PC-3 (cell line): ENCODE measurements around the gene AUTS2. TPM values are rescaled to one million over a fixed set of nuclear protein-coding genes. Genes with fewer than 3 reads are reported as not detected.

Experiments
- ATAC-seq: fragments of 200-7000 bp; cut with Tn5 transposase; 2 replicates; pipeline ENCODE4 v1.9.1; 2020; ENCODE audit warnings: mild to moderate bottlenecking, moderate library complexity
- BruUV-seq: library from RNA; stranded (reverse); fragments of 400-500 nt; replicated peaks from 2 replicates; lab custom pipeline; 2021; lab: Mats Ljungman, UMichigan
- CTCF ChIA-PET: fragments of 300-600 bp; sonication (Branson Sonifier 250); formaldehyde crosslinking; loops from one replicate; lab custom pipeline; 2022; ENCODE audit warnings: antibody characterized with exemption; lab: Charles Lee
- POLR2A ChIA-PET: fragments of 300-600 bp; sonication (Branson Sonifier 250); formaldehyde crosslinking; loops from one replicate; lab custom pipeline; 2022; ENCODE audit warnings: antibody characterized with exemption; ENCODE audit not compliant: unreplicated experiment; lab: Charles Lee
- DNase-seq: peaks from one replicate; pipeline ENCODE4 v3.0.0-alpha.2; 2015
- H2AFZ ChIP-seq: fragments of 300-600 bp; sonication (generic); 2 replicates; pipeline ENCODE4 v1.6.0; 2016; ENCODE audit warnings: antibody characterized with exemption, low read length
- H3F3A ChIP-seq: fragments of 300-600 bp; sonication (generic); one replicate; pipeline ENCODE4 v1.6.0; 2017; ENCODE audit warnings: antibody characterized with exemption, low read length, control low read depth, mild to moderate bottlenecking; ENCODE audit not compliant: unreplicated experiment
- H3K27ac ChIP-seq: fragments of 300-600 bp; sonication (generic); 2 replicates; pipeline ENCODE4 v1.5.1; 2016; ENCODE audit warnings: mild to moderate bottlenecking, low read length
- H3K27me3 ChIP-seq: fragments of 300-600 bp; sonication (generic); 2 replicates; pipeline ENCODE4 v1.6.1; 2016; ENCODE audit warnings: low read length, mixed read lengths
- H3K36me3 ChIP-seq: fragments of 300-600 bp; sonication (generic); 2 replicates; pipeline ENCODE4 v1.6.1; 2016; ENCODE audit warnings: low read depth, mixed run types, low read length, mixed read lengths
- H3K4me1 ChIP-seq: fragments of 300-600 bp; sonication (generic); 2 replicates; pipeline ENCODE4 v1.5.1; 2016; ENCODE audit warnings: low read length; ENCODE audit not compliant: insufficient read depth
- H3K4me2 ChIP-seq: fragments of 300-600 bp; sonication (generic); 2 replicates; pipeline ENCODE4 v1.6.0; 2016; ENCODE audit warnings: low read length
- H3K4me3 ChIP-seq: fragments of 300-600 bp; sonication (generic); 2 replicates; pipeline ENCODE4 v1.5.1; 2016; ENCODE audit warnings: mild to moderate bottlenecking, low read length, mixed read lengths
- H3K79me2 ChIP-seq: fragments of 300-600 bp; sonication (generic); 2 replicates; pipeline ENCODE4 v1.6.1; 2017; ENCODE audit warnings: low read length, mixed read lengths
- H3K9ac ChIP-seq: fragments of 300-600 bp; sonication (generic); 2 replicates; pipeline ENCODE4 v1.6.0; 2016; ENCODE audit warnings: mild to moderate bottlenecking, low read length
- H3K9me2 ChIP-seq: fragments of 300-600 bp; sonication (generic); replicated peaks from 2 replicates; pipeline ENCODE4 v1.6.1; 2016; ENCODE audit warnings: mixed run types, low read length, mixed read lengths
- H3K9me3 ChIP-seq: fragments of 300-600 bp; sonication (generic); 2 replicates; pipeline ENCODE4 v1.6.1; 2016; ENCODE audit warnings: low read length, mixed read lengths
- H4K20me1 ChIP-seq: fragments of 300-600 bp; sonication (generic); 2 replicates; pipeline ENCODE4 v1.6.1; 2016; ENCODE audit warnings: low read length, mixed read lengths
- EZH2 ChIP-seq: fragments of 300-600 bp; sonication (generic); IDR thresholded peaks from one replicate; pipeline ENCODE4 v1.6.1; 2017; ENCODE audit warnings: antibody characterized with exemption, mild to moderate bottlenecking, low read length; ENCODE audit not compliant: unreplicated experiment
- EZH2phosphoT487 ChIP-seq: fragments of 300-600 bp; sonication (generic); IDR thresholded peaks from 2 replicates; pipeline ENCODE4 v1.6.1; 2018; ENCODE audit warnings: mild to moderate bottlenecking, antibody characterized with exemption, low read length, borderline replicate concordance
- intact Hi-C: fragments of 100-400 bp; cut with micrococcal nuclease; formaldehyde crosslinking; loops from 2 replicates; pipeline ENCODE4 v1.9.0; 2023
- total RNA-seq: library from RNA; depleted of rRNA; stranded (reverse); fragments of >200 nt; gene quantifications from 2 replicates; pipeline ENCODE4 v1.2.3, GENCODE V29; 2014
- TF ChIP-seq, protein P1 (sequence below): fragments of 300-600 bp; sonication (generic); conservative IDR thresholded peaks from 2 replicates; pipeline ENCODE4 v1.5.1; 2017; ENCODE audit warnings: antibody characterized with exemption, low read depth, mild to moderate bottlenecking, low read length

The AUTS2 gene
- total RNA-seq, 1 experiment from 2014 or later = not detected

- no peaks in the 10 kb centered on the region for H3K36me3 ChIP-seq
- no peaks in the 10 kb centered on the region for H3K4me1 ChIP-seq
- no peaks in the 10 kb centered on the region for H3K79me2 ChIP-seq
- no peak overlapping the region for H3K4me2 ChIP-seq
- no TSS peak for BruUV-seq
- no peak for DNase-seq
- H3K9me3 ChIP-seq = no peaks in the 10 kb centered on the region
- POLR2A ChIA-PET = no interaction called here
- H3K27ac ChIP-seq = no peak overlapping the region
- no peaks in the 10 kb centered on the region for H3K9me2 ChIP-seq
- no peak for ATAC-seq
- H3F3A ChIP-seq = no peaks in the 10 kb centered on the region
- CTCF ChIA-PET = no interaction called here
- no peak overlapping the region for H3K9ac ChIP-seq
- intact Hi-C loops = no loop called here
- no peaks in the 10 kb centered on the region for H4K20me1 ChIP-seq
- no peaks in the 10 kb centered on the region for H3K27me3 ChIP-seq
- H2AFZ ChIP-seq = no peak overlapping the region
- TF ChIP-seq, protein P1, sequence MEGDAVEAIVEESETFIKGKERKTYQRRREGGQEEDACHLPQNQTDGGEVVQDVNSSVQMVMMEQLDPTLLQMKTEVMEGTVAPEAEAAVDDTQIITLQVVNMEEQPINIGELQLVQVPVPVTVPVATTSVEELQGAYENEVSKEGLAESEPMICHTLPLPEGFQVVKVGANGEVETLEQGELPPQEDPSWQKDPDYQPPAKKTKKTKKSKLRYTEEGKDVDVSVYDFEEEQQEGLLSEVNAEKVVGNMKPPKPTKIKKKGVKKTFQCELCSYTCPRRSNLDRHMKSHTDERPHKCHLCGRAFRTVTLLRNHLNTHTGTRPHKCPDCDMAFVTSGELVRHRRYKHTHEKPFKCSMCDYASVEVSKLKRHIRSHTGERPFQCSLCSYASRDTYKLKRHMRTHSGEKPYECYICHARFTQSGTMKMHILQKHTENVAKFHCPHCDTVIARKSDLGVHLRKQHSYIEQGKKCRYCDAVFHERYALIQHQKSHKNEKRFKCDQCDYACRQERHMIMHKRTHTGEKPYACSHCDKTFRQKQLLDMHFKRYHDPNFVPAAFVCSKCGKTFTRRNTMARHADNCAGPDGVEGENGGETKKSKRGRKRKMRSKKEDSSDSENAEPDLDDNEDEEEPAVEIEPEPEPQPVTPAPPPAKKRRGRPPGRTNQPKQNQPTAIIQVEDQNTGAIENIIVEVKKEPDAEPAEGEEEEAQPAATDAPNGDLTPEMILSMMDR = no peak
- TF ChIP-seq EZH2phosphoT487 (no peak), EZH2 (no peak)
- H3K4me3 ChIP-seq = no peak overlapping the region
Measured at GRCh38 chr7:70533614-70534013, 935.3 kb downstream of the AUTS2 start.

DNA sequence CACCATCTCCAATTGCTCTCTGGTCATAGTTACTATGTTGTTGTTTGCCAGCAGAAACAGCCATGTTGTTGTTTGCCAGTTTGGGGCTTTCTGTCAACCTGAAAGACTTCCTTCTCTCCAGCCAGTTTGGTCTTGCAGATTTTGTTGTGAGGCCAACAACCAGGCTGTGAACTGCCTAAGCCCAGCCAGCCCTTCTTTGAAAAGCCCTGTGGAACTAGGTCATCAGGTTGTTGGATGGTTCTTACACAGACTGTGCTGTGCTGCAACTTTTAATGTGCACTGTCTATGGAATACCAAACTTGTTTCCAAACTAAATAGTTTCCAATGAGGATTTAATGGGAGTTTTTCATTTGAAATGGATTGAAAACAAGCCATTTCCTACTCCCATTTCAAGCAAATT lies 940.9 kb downstream of the AUTS2 start:
- Histone ChIP-seq H3K9me3 (no peaks in the 10 kb centered on the region), H3K36me3 (no peaks in the 10 kb centered on the region), H4K20me1 (no peaks in the 10 kb centered on the region), H3K27ac (no peak overlapping the region), H3K4me3 (no peak overlapping the region), H3K4me2 (no peak overlapping the region), H3K27me3 (no peaks in the 10 kb centered on the region), H3K79me2 (no peaks in the 10 kb centered on the region), H3K4me1 (no peaks in the 10 kb centered on the region), H3F3A (no peaks in the 10 kb centered on the region), H3K9ac (no peak overlapping the region), H3K9me2 (no peaks in the 10 kb centered on the region), H2AFZ (no peak overlapping the region)
- TF ChIP-seq EZH2phosphoT487 = no peak
- no peak for TF ChIP-seq EZH2
- TF ChIP-seq, protein P1 = no peak
- intact Hi-C loops = no loop called here
- ATAC-seq = no peak
- BruUV-seq = no TSS peak
- no peak for DNase-seq
- CTCF ChIA-PET = no interaction called here
- POLR2A ChIA-PET = no interaction called here

DNA sequence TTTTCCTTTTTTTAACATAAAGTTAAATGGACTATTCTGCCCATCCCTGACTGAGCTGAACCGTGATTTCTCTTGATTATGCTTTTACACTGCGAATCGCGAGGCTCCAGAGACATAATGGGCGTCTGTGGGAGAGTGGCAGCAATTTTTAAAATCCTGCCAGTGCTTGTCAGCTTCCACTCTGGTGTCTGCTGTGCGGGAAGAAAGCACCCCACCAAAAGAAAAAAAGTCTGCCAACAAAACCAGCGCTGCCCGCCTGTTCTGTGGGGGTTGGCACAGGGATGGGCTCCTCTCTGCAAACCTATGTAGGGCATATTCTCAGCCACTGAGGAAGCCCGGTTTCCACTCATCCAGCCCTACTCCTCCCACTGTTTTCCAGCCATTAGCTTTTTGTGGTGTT lies 941.3 kb downstream of the AUTS2 start:
- Histone ChIP-seq H3K4me1 (no peaks in the 10 kb centered on the region), H3K4me2 (no peak overlapping the region), H3K27ac (no peak overlapping the region), H2AFZ (no peak overlapping the region), H3F3A (no peaks in the 10 kb centered on the region), H3K9ac (no peak overlapping the region), H4K20me1 (no peaks in the 10 kb centered on the region), H3K4me3 (no peak overlapping the region), H3K27me3 (no peaks in the 10 kb centered on the region), H3K9me2 (no peaks in the 10 kb centered on the region), H3K36me3 (no peaks in the 10 kb centered on the region), H3K79me2 (no peaks in the 10 kb centered on the region), H3K9me3 (no peaks in the 10 kb centered on the region)
- DNase-seq (no peak), ATAC-seq (no peak)
- CTCF ChIA-PET = no interaction called here
- POLR2A ChIA-PET = no interaction called here
- intact Hi-C loops = no loop called here
- no TSS peak for BruUV-seq
- TF ChIP-seq, protein P1 = no peak
- TF ChIP-seq EZH2 = no peak
- TF ChIP-seq EZH2phosphoT487 = no peak
